DOHH2 (cell line): ENCODE measurements around the gene PLEKHA1.

Experiments
- CTCF ChIP-seq: fragments of 200-600 bp; sonication (generic); IDR thresholded peaks from one replicate; pipeline ENCODE4 v1.5.1; 2014; ENCODE audit warnings: antibody characterized with exemption, mild to moderate bottlenecking, low read depth, low read length; ENCODE audit not compliant: poor library complexity, severe bottlenecking
- EZH2phosphoT487 ChIP-seq: fragments of 200-600 bp; sonication (generic); IDR thresholded peaks from 2 replicates; pipeline ENCODE4 v1.6.1; 2017; ENCODE audit warnings: borderline replicate concordance, mild to moderate bottlenecking, antibody characterized with exemption, low read length, moderate library complexity, mixed read lengths

- TF ChIP-seq CTCF (no peak), EZH2phosphoT487 (no peak)
Measured at GRCh38 chr10:122445904-122446303, 71.4 kb downstream of the PLEKHA1 start.
